Cardiac fibroblast (primary cell): ENCODE measurements around the gene NUDT19.
A peak's percentile ranks its signal among the peaks of the same experiment; 100 is the strongest.

Experiments
- DNase-seq, 2 donors: peaks; one replicate each; pipeline versions ENCODE4 v3.0.0 to v3.0.0-alpha.2; 2010; ENCODE audit warnings: low read depth in 2 of 2
- H3K4me3 ChIP-seq, 2 donors: replicated peaks in 1 of 2; 1 replicate in 1 of 2; 2 replicates in 1 of 2; pipeline ENCODE4 v1.5.1; 2011; ENCODE audit warnings: low read depth in 2 of 2, low read length in 2 of 2, mild to moderate bottlenecking in 2 of 2, moderate library complexity in 1 of 2
- TF ChIP-seq, protein P1 (sequence below): IDR thresholded peaks from one replicate; pipeline ENCODE4 v1.5.1; 2011; ENCODE audit warnings: low read depth, mild to moderate bottlenecking, low read length, inconsistent platforms

NUDT19 gene

DNA sequence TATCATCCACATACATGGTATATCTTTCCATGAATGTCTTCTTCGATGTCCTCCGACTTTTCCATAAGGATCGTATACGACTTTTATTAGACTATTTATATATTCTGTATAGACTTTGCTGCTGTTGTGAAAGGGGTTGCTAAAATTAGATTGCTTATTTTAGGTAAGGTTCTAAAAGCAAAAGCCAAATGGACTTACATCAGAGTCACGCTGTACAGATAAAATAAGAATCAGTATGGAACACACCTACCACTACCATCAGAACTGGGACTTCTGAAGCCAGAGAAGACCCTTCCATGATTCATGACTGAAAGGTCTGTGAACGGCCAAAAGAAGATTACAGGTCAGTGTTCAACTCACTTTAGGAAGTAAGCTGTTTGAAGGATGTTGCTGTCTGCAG, 25.5 kb upstream of the NUDT19 start:
- TF ChIP-seq, protein P1, sequence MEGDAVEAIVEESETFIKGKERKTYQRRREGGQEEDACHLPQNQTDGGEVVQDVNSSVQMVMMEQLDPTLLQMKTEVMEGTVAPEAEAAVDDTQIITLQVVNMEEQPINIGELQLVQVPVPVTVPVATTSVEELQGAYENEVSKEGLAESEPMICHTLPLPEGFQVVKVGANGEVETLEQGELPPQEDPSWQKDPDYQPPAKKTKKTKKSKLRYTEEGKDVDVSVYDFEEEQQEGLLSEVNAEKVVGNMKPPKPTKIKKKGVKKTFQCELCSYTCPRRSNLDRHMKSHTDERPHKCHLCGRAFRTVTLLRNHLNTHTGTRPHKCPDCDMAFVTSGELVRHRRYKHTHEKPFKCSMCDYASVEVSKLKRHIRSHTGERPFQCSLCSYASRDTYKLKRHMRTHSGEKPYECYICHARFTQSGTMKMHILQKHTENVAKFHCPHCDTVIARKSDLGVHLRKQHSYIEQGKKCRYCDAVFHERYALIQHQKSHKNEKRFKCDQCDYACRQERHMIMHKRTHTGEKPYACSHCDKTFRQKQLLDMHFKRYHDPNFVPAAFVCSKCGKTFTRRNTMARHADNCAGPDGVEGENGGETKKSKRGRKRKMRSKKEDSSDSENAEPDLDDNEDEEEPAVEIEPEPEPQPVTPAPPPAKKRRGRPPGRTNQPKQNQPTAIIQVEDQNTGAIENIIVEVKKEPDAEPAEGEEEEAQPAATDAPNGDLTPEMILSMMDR = no peak

DNA sequence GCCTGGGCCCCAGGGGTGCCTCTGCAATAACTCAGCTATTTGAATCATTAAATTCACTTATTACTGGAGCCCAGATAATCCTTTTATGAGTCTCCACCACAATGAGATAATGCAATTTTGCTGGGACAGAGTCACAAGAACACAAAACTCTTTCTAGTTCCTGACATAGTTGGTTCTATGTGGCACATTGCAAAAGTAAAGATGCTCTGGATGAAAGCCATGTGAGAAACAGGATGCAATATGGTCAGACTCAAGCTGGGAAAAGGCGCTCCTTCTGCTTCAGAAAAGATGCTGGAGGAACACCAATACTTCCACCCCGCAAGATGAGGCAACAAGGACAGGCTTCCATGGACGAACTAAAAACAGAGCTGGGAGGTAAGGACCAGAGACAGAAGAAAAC, 22.3 kb upstream of the NUDT19 start:
- TF ChIP-seq, protein P1 = no peak
- no peak for DNase-seq

More for the DNA sequence above, 25.5 kb upstream of the NUDT19 start:
- H3K4me3 ChIP-seq = no peak overlapping the region
- no peak for DNase-seq

DNA sequence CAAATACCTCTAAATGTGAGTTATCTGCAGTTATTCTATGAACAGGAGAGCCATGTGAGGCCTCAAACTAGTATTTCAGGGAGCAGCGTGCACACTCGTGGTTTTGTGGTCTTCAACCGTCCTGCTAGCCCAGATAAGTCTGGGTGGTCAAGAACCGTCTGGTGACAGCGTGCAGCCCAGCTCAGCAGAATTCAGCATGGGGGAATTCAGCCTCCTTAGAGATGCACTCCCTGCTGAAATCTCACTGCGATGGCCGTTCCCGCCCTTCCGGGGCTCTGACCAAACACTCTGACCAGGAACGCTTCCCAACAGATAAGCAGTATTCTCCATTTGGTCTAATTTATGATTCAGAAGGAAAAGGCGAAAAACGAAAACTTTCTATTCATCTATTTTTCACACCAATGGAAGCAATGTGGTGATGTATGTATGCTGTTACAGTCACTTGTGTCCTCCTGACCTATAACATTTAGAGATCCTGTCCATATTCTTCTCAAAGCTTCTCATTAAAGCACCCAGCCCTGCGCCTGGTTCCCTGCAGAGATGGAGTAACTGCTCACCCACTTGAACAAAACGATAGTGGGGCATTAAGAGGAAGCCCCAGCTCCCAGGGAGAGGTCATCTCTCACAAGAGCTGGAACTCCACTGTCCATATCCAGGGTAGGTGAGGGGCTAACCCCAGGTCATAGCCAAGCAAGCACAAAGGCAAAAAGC, 19.6 kb upstream of the NUDT19 start:
- H3K4me3 ChIP-seq = no peak overlapping the region
- DNase-seq = peak in 1 of 2 donors; percentile 26
- TF ChIP-seq, protein P1 = no peak

More for the DNA sequence above, 22.3 kb upstream of the NUDT19 start:
- no peak overlapping the region for H3K4me3 ChIP-seq

DNA sequence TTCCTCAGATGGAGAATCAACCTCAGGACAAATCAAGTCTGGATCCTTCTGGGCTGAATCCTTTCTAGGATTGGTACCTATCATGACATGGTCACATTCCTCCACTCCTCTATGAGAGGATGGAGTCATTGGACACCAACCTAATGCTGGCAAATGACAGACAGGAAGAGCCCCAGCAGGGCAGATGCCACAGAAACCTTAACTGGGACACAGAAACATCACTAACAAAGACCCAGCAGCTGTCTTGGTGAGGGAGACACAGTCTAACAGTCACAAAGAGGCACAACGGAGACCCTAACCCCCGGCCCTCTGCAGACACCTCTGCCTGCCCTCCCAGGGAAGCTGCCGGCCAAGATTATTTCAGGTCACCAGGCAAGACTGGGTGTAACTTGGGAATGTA, 18.8 kb upstream of the NUDT19 start:
- DNase-seq = no peak
- H3K4me3 ChIP-seq = no peak overlapping the region
- TF ChIP-seq, protein P1 = no peak

DNA sequence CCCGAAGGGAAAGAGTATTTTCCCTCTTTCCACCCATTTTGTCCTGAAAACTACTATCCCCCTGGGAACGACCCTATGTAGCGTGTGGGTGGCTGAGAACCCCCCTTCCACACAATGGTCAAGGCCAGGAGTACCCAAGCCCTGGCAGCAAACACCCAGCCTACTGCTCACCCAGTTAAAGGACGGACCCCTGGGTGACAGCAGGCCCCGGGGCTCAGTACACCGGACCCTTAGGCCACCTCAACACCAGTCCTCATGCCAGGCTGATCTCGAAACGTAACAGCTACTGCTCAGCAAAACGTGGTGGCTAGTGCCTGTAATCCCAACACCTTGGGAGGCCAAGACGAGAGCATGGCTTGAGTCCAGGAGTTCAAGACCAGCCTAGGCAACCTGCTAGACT, 18.0 kb upstream of the NUDT19 start:
- TF ChIP-seq, protein P1 = no peak
- DNase-seq = no peak
- H3K4me3 ChIP-seq = peak overlapping the region in 1 of 2 donors; percentile 87

DNA sequence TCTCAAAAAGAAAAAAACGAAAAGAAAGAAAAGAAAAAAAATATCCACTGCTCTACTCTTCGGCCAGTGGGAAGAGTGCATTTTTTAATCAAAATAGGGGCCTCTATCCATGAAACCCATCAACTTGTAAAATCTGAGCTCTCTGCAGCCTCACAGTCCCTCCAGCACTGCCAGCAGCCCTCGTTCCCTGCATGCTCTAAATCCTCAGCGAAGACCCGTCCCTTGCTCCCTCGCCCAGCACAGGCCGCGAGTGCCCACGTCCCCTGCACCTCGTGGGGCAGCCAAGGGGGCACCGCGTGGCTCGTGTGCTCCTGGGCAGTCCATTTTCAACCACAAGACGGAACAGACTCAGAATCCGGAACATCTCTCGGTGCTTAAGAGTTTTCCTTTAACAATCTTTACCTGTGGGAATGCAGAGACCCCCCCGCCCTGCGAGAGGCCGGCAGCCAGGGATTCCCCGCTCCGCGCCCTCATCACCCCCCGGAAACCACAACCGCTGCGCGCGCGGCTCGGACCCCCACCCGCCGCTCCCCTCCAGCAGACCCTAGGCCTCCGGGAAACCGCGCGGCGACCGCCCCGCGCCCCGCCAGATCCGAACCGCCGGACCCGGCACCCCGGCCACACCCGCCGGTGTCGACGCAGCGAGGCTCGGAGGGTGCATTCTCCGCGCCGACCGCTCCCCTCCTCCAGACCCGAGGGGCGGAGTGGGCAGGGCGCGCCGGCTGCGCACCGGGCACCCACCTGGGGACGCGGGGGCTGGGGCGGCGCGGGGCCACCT, 17.3 kb upstream of the NUDT19 start:
- DNase-seq = no peak
- TF ChIP-seq, protein P1 = no peak
- H3K4me3 ChIP-seq = peak overlapping the region; percentile 73 to 87
